Chondrocyte (in vitro differentiated cells): ENCODE data around the gene RASGRP1. TPM values are rescaled to one million over a fixed set of nuclear protein-coding genes. Genes with fewer than 3 reads are reported as not detected.

Experiments
- DNase-seq: peaks from one replicate; pipeline ENCODE4 v3.0.0; 2021; ENCODE audit warnings: mixed read lengths, low spot score
- H3K27ac Mint-ChIP-seq: one replicate; pipeline ENCODE4 v1.8.0; 2021; ENCODE audit warnings: mild to moderate bottlenecking, moderate library complexity, mixed read lengths; ENCODE audit not compliant: unreplicated experiment
- H3K27me3 Mint-ChIP-seq: 2 replicates; pipeline ENCODE4 v1.8.0; 2021; ENCODE audit warnings: low read depth, mixed read lengths
- H3K36me3 Mint-ChIP-seq: 2 replicates; pipeline ENCODE4 v1.8.0; 2021; ENCODE audit warnings: low read depth, mixed read lengths
- H3K4me1 Mint-ChIP-seq: 2 replicates; pipeline ENCODE4 v1.8.0; 2021; ENCODE audit warnings: low read depth, mild to moderate bottlenecking, mixed read lengths
- H3K4me3 Mint-ChIP-seq: one replicate; pipeline ENCODE4 v1.8.0; 2021; ENCODE audit warnings: mild to moderate bottlenecking, moderate library complexity, mixed read lengths; ENCODE audit not compliant: unreplicated experiment
- H3K9me3 Mint-ChIP-seq: 2 replicates; pipeline ENCODE4 v1.8.0; 2021; ENCODE audit warnings: low read depth, mixed read lengths
- CTCF ChIP-seq: fragments of 200-600 bp; sonication (generic); IDR thresholded peaks from 2 replicates; pipeline ENCODE4 v1.5.0; 2021; ENCODE audit warnings: antibody characterized with exemption, mild to moderate bottlenecking, moderate library complexity
- total RNA-seq: library from RNA; stranded (reverse); gene quantifications from 3 replicates; pipeline ENCODE4 v1.2.1, GENCODE V29; 2021

The RASGRP1 gene
- total RNA-seq, 1 donor from 2014 or later, result 0.52 TPM

- H3K27me3 Mint-ChIP-seq, result peaks cover 9% of the 10 kb centered on the region
- no peak overlapping the region for H3K4me3 Mint-ChIP-seq
- no peaks in the 10 kb centered on the region for H3K36me3 Mint-ChIP-seq
- DNase-seq, result no peak
- no peak overlapping the region for H3K27ac Mint-ChIP-seq
- peaks cover 5% of the 10 kb centered on the region for H3K4me1 Mint-ChIP-seq
- TF ChIP-seq CTCF, result no peak
- no peaks in the 10 kb centered on the region for H3K9me3 Mint-ChIP-seq
Observed at GRCh38 chr15:38555686-38556334, 8.8 kb downstream of the RASGRP1 start.

- H3K27me3 Mint-ChIP-seq, result peaks cover 6% of the 10 kb centered on the region
- H3K36me3 Mint-ChIP-seq, result no peaks in the 10 kb centered on the region
- H3K4me3 Mint-ChIP-seq, result no peak overlapping the region
- TF ChIP-seq CTCF, result no peak
- peaks cover 5% of the 10 kb centered on the region for H3K4me1 Mint-ChIP-seq
- H3K9me3 Mint-ChIP-seq, result no peaks in the 10 kb centered on the region
- no peak for DNase-seq
- no peak overlapping the region for H3K27ac Mint-ChIP-seq
Observed at GRCh38 chr15:38554354-38554753, 10.3 kb downstream of the RASGRP1 start.

GRCh38 chr15:38553071-38553470 is 11.5 kb downstream of the RASGRP1 start:
- no peaks in the 10 kb centered on the region for H3K9me3 Mint-ChIP-seq
- no peak overlapping the region for H3K27ac Mint-ChIP-seq
- no peak for DNase-seq
- H3K27me3 Mint-ChIP-seq, result peaks cover 3% of the 10 kb centered on the region
- no peak for TF ChIP-seq CTCF
- H3K36me3 Mint-ChIP-seq, result no peaks in the 10 kb centered on the region
- H3K4me3 Mint-ChIP-seq, result no peak overlapping the region
- peaks cover 5% of the 10 kb centered on the region for H3K4me1 Mint-ChIP-seq

- H3K4me1 Mint-ChIP-seq, result peaks cover 5% of the 10 kb centered on the region
- H3K4me3 Mint-ChIP-seq, result no peak overlapping the region
- no peaks in the 10 kb centered on the region for H3K36me3 Mint-ChIP-seq
- peaks cover 3% of the 10 kb centered on the region for H3K27me3 Mint-ChIP-seq
- no peak overlapping the region for H3K27ac Mint-ChIP-seq
- H3K9me3 Mint-ChIP-seq, result no peaks in the 10 kb centered on the region
- TF ChIP-seq CTCF, result no peak
- DNase-seq, result no peak
Observed at GRCh38 chr15:38551720-38552648, 12.6 kb downstream of the RASGRP1 start.

GRCh38 chr15:38549222-38549621 is 15.4 kb downstream of the RASGRP1 start:
- Mint-ChIP-seq H3K9me3 (no peaks in the 10 kb centered on the region), H3K27me3 (peaks cover 3% of the 10 kb centered on the region), H3K4me1 (no peaks in the 10 kb centered on the region), H3K27ac (no peak overlapping the region), H3K36me3 (no peaks in the 10 kb centered on the region), H3K4me3 (no peak overlapping the region)
- TF ChIP-seq CTCF, result no peak
- no peak for DNase-seq
